GM21825 (cell line): ENCODE measurements around the gene RRP12.
A peak's percentile ranks its signal among the peaks of the same experiment; 100 is the strongest.
"Not testable (repeated sequence)": the region's sequence is repeated elsewhere in the genome, so short reads cannot be mapped to it uniquely, and the experiment has no call there.

ENCODE experiments used
- ATAC-seq: cut with Tn5 transposase; IDR thresholded peaks from one replicate; pipeline ENCODE4 v1.9.1; 2021; ENCODE audit warnings: mild to moderate bottlenecking, moderate library complexity; ENCODE audit not compliant: unreplicated experiment

RRP12 gene

GRCh38 chr10:97400665-97401454 is at the start of gene RRP12:
TSS of gene RRP12 (minus strand) at chr10:97401340. CDS start at chr10:97401231, 109 bp downstream.
- ATAC-seq = peak; percentile 94

- no peak for ATAC-seq
Observed at GRCh38 chr10:97450828-97451227, 49.7 kb upstream of the RRP12 start.

- peak; percentile 94 for ATAC-seq
Observed at GRCh38 chr10:97445722-97446639, 44.8 kb upstream of the RRP12 start, which contains the start of the genes EXOSC1 and ZDHHC16. TSS of gene EXOSC1 (minus strand) at chr10:97446006. CDS start at chr10:97445985, 21 bp downstream. TSS of gene ZDHHC16 (plus strand) at chr10:97446175. CDS start at chr10:97451676, 5,501 bp downstream.

- no peak for ATAC-seq
Observed at GRCh38 chr10:97445357-97445721, 44.2 kb upstream of the RRP12 start.

GRCh38 chr10:97444212-97444611 is 43.1 kb upstream of the RRP12 start:
- ATAC-seq = no peak

GRCh38 chr10:97442277-97442676 is 41.1 kb upstream of the RRP12 start:
- no peak for ATAC-seq

GRCh38 chr10:97435211-97435610 is 34.1 kb upstream of the RRP12 start:
- ATAC-seq = no peak

GRCh38 chr10:97434557-97434956 is 33.4 kb upstream of the RRP12 start:
- no peak for ATAC-seq

- ATAC-seq = no peak
Observed at GRCh38 chr10:97434055-97434454, 32.9 kb upstream of the RRP12 start.

GRCh38 chr10:97428572-97428981 is 27.4 kb upstream of the RRP12 start:
- no peak for ATAC-seq

- no peak for ATAC-seq
Observed at GRCh38 chr10:97427571-97428179, 26.5 kb upstream of the RRP12 start.

GRCh38 chr10:97426776-97427570 is 25.8 kb upstream of the RRP12 start:
- ATAC-seq = no peak

GRCh38 chr10:97425964-97426775 is 25.0 kb upstream of the RRP12 start, which contains the start of gene PGAM1:
TSS of gene PGAM1 (plus strand) at chr10:97426191. CDS start at chr10:97426308, 117 bp downstream.
- ATAC-seq = peak; percentile 80

- not testable (repeated sequence) for ATAC-seq
Observed at GRCh38 chr10:97423757-97424098, 22.6 kb upstream of the RRP12 start.

- ATAC-seq = no peak
Observed at GRCh38 chr10:97416565-97416964, 15.4 kb upstream of the RRP12 start.

GRCh38 chr10:97412891-97413304 is 11.8 kb upstream of the RRP12 start:
- ATAC-seq = no peak

GRCh38 chr10:97411406-97411805 is 10.3 kb upstream of the RRP12 start:
- ATAC-seq = no peak

- no peak for ATAC-seq
Observed at GRCh38 chr10:97408496-97408992, 7.4 kb upstream of the RRP12 start.

GRCh38 chr10:97407952-97408248 is 6.8 kb upstream of the RRP12 start:
- no peak for ATAC-seq
